Pancreas (tissue), 10 donors: ENCODE results near the gene ATP5PD. TPM values are rescaled to one million over a fixed set of nuclear protein-coding genes. Genes with fewer than 3 reads are reported as not detected.
A peak's percentile ranks its signal among the peaks of the same experiment; 100 is the strongest.

Experiments
- ATAC-seq, 4 donors: fragments of 200-7000 bp; cut with Tn5 transposase; one replicate each; pipeline versions ENCODE4 v1.8.0 to v1.9.1; 2020; ENCODE audit warnings: mild to moderate bottlenecking in 4 of 4, moderate library complexity in 4 of 4
- DNase-seq, 6 donors: peaks; one replicate each; pipeline ENCODE4 v3.0.0-alpha.2; 2020
- FAIRE-seq: peaks from 2 replicates; lab custom pipeline; 2012; peaks lifted over from hg19 to GRCh38; lab: Jason Lieb, UNC
- H3K27ac ChIP-seq, 4 donors: fragments of 200-600 bp; sonication (generic); 1 replicate in 3 of 4; 2 replicates in 1 of 4; pipeline versions ENCODE4 v1.5.0 to v1.8.0; 2020
- H3K27me3 ChIP-seq, 4 donors: fragments of 200-600 bp; one replicate each; pipeline ENCODE4 v1.8.0; 2021
- H3K36me3 ChIP-seq, 3 donors: fragments of 200-600 bp; sonication (generic) in 1 of 3; one replicate each; pipeline versions ENCODE4 v1.5.0 to v1.8.0; 2020 to 2021
- H3K4me1 ChIP-seq, 3 donors: fragments of 200-600 bp; one replicate each; pipeline ENCODE4 v1.8.0; 2021
- H3K4me3 ChIP-seq, 4 donors: fragments of 200-600 bp; sonication (generic) in 2 of 4; one replicate each; pipeline versions ENCODE4 v1.5.0 to v1.8.0; 2020 to 2021
- H3K9me3 ChIP-seq, 4 donors: fragments of 200-600 bp; one replicate each; pipeline ENCODE4 v1.8.0; 2021
- WGBS, 2 donors: extraction: QIAGEN DNeasy Blood & Tissue Kit; methylation state at CpG; one replicate each; pipeline ENCODE4 v1.1.7; 2013; 5-methylcytosine and 5-hydroxymethylcytosine counted together
- intact Hi-C, 3 donors: fragments of 100-400 bp; cut with DNase I; formaldehyde crosslinking; loops; one replicate each; pipeline versions ENCODE4 v1.11.1 to v1.14.2; 2022
- polyA plus RNA-seq, 2 donors: library from polyadenylated mRNA; stranded (reverse); fragments of 200-250 nt; gene quantifications; one replicate each; pipeline ENCODE4 v1.2.3, GENCODE V29; 2013
- total RNA-seq, 6 donors: library from RNA; stranded (reverse); fragmentation: NEBNext Ultra II Directional in 4 of 6; extraction: Animal tissue kit (Norgen Biotek cat#: 25700) in 4 of 6; gene quantifications; one replicate each; pipeline versions ENCODE4 v1.2.1 to v1.2.4, GENCODE V29; 2021 to 2023
- TF ChIP-seq, protein P1 (sequence below), 4 donors: fragments of 200-600 bp; sonication (generic) in 3 of 4; IDR thresholded peaks; one replicate each; pipeline versions ENCODE4 v1.5.0 to v1.8.0; 2021; ENCODE audit warnings: antibody characterized with exemption in 4 of 4
- donor health status: healthy with polysubstance abuse.
- donor health status: DM: no; HTN: no; CAD: no; lungs with moderate emphysema.
- donor health status: DM: no; HTN: no; CAD: no.
- donor health status: control.
- donor health status: control.
- donor health status: Bipolar disorder and iron deficiency.
- donor health status: DM: yes; HTN: yes; CAD: no.
- donor health status: DM: no; HTN: no; CAD: no.
- donor health status: DM: no; HTN: no; CAD: no.
- donor health status: DM: yes; HTN: yes; CAD: no.

ATP5PD gene
- total and polyA plus RNA-seq, 8 donors = 81.6 to 229 (median 110) TPM

DNA sequence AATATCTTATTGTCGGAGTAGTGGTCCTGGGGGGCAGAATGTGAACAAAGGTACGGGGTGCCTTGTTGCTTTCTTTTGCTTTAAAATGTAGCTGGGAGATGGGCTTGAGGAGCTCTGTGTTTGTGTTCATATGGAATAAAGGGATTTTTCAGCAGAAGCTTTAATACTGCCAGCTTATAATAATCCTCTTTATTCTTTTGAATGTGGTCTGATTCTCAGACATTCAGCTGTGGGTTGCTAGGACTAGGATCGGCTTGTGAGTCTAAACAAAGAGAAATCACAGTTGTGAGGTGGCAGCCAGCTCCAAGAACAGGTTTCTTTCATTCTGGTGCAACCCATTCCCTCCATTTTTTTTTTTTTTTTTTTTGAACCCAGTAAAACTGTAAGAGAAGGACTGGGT lies 27.1 kb downstream of the ATP5PD start:
- H3K9me3 ChIP-seq = no peaks in the 10 kb centered on the region
- no peak overlapping the region for H3K4me3 ChIP-seq
- H3K36me3 ChIP-seq = peaks cover 0 to 18% (median 3%) of the 10 kb centered on the region in 3 donors
- FAIRE-seq (no peak), DNase-seq (no peak), ATAC-seq (no peak)
- intact Hi-C loops = loop anchor here in 1 of 3 donors (10.0 kb wide), 1 partner anchor 55 kb away; no protein-coding TSS in a partner anchor
- WGBS, 2 donors = 90 to 93% methylated on average over 3 of the region's 3 CpGs
- no peaks in the 10 kb centered on the region for H3K4me1 ChIP-seq
- H3K27ac ChIP-seq = no peak overlapping the region
- H3K27me3 ChIP-seq = no peaks in the 10 kb centered on the region
- TF ChIP-seq, protein P1, sequence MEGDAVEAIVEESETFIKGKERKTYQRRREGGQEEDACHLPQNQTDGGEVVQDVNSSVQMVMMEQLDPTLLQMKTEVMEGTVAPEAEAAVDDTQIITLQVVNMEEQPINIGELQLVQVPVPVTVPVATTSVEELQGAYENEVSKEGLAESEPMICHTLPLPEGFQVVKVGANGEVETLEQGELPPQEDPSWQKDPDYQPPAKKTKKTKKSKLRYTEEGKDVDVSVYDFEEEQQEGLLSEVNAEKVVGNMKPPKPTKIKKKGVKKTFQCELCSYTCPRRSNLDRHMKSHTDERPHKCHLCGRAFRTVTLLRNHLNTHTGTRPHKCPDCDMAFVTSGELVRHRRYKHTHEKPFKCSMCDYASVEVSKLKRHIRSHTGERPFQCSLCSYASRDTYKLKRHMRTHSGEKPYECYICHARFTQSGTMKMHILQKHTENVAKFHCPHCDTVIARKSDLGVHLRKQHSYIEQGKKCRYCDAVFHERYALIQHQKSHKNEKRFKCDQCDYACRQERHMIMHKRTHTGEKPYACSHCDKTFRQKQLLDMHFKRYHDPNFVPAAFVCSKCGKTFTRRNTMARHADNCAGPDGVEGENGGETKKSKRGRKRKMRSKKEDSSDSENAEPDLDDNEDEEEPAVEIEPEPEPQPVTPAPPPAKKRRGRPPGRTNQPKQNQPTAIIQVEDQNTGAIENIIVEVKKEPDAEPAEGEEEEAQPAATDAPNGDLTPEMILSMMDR (IDR thresholded peaks at IDR 0.05) = no peak

DNA sequence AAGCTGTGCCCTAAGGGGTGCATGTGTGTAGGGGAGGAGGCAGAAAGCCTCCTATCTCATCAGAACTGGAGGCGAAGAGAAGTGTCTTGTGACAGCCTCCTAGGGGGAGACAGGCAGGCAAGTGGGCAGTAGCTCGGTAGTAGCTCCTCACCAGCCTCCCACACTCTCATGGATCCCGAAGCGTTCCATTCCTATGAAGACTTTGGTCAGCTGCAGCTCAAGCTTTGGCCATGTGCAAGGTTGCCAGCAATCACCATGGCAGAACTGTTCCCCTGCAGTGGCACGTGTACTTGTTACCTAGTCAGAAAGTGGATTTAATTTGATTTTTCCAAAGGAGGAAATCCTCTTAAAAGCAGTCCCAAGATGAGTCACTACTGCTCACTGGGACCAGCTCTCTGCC lies 27.6 kb downstream of the ATP5PD start:
- intact Hi-C loops = loop anchor here in 1 of 3 donors (10.0 kb wide), 1 partner anchor 54 kb away; no protein-coding TSS in a partner anchor
- FAIRE-seq = no peak

DNA sequence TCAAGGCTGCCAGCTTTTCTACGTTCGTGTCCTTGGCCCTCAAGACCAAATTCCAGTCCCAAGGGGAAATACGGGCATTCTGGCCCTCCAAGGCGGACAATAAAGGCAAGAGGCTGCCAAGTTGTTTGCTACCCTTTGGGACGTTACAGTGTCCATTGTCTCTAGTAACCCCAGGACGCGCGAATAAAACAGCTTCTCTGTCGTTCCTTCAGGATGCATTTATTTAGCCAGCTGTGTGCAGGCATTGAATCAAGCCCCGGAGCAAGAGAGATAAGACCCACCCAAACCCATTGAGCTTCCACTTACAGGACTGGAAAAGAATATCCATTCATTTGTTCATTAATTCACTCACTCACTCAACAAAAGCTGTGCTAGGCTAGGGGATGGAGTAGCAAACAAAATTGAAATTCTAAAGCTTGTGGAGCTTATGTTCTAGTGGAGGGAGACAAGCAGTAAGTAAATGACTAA lies 33.6 kb downstream of the ATP5PD start:
- Histone ChIP-seq H3K36me3 (no peaks in the 10 kb centered on the region), H3K9me3 (no peaks in the 10 kb centered on the region), H3K27me3 (no peaks in the 10 kb centered on the region), H3K27ac (peak overlapping the region; percentile 62 to 84 (median 72)), H3K4me3 (peak overlapping the region; percentile 71 to 91 (median 84)), H3K4me1 (peaks cover 11 to 15% (median 12%) of the 10 kb centered on the region in 3 donors)
- intact Hi-C loops = loop anchor here in 1 of 3 donors (10.0 kb wide), 1 partner anchor 48 kb away; no protein-coding TSS in a partner anchor
- no peak for ATAC-seq
- DNase-seq = no peak
- TF ChIP-seq, protein P1 (IDR thresholded peaks at IDR 0.05) = no peak
- FAIRE-seq = no peak
- 1 to 2% methylated on average over 10 of the region's 10 CpGs for WGBS, 2 donors

More for the DNA sequence above, 27.6 kb downstream of the ATP5PD start:
- DNase-seq (no peak), ATAC-seq (no peak)
- Histone ChIP-seq H3K9me3 (no peaks in the 10 kb centered on the region), H3K4me1 (no peaks in the 10 kb centered on the region), H3K4me3 (no peak overlapping the region), H3K27me3 (no peaks in the 10 kb centered on the region), H3K36me3 (peaks cover 0 to 18% (median 3%) of the 10 kb centered on the region in 3 donors), H3K27ac (no peak overlapping the region)
- 93% methylated on average over 5 of the region's 5 CpGs for WGBS, 2 donors
- TF ChIP-seq, protein P1 (IDR thresholded peaks at IDR 0.05) = no peak

DNA sequence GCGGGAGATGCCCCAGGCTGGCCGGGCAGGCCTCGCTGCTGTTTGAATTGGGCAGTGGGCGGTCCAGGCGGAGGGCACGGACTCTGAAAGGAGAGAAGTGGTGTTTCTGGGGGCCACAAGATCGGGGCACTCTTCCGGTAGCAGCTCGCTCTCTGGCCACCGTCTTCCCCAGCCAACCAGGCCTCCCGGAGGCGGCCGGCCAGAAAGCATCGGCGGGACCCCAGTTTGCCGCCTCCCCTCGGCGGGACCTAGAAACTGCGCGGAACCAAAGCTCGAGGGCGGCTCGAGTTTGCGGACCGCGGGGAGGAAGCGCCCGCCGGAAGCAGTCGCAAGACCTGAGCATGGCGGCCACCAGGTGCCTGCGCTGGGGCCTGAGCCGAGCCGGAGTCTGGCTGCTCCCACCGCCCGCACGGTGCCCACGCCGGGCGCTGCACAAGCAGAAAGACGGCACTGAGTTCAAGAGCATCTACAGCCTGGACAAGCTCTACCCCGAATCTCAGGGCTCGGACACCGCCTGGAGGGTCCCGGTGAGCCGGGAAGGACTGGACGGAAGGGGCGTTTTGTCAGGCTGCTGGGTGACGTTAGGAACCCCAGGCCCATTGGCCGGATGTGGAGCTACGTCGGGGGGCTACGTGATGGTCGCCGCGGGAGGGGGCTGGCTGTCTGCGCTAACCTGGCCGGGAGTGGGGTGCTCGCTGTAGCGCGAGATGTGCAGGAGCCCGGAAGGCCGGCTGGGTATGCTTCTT lies 34.2 kb downstream of the ATP5PD start, which contains the start of gene MRPL58:
TSS of gene MRPL58 (plus strand) at position 325 of the 746 bp plus-strand sequence. CDS start at position 342, 17 bp downstream.
- ATAC-seq (peak; percentile 93 to 97 (median 96)), DNase-seq (peak; percentile 74 to 93 (median 82)), FAIRE-seq (no peak)
- H3K27me3 ChIP-seq = no peaks in the 10 kb centered on the region
- intact Hi-C loops = loop anchor here in 1 of 3 donors (10.0 kb wide), 1 partner anchor 48 kb away; no protein-coding TSS in a partner anchor
- peak within 1 kb of the TSS; percentile 62 to 84 (median 72) for H3K27ac ChIP-seq
- H3K4me3 ChIP-seq = peak within 1 kb of the TSS; percentile 71 to 91 (median 84)
- H3K36me3 ChIP-seq = no peaks in the 10 kb centered on the region
- peaks cover 11 to 15% (median 12%) of the 10 kb centered on the region in 3 donors for H3K4me1 ChIP-seq
- WGBS, 2 donors = 0 to 1% methylated on average over 50 to 63 of the region's 63 CpGs
- no peaks in the 10 kb centered on the region for H3K9me3 ChIP-seq
- TF ChIP-seq, protein P1 (IDR thresholded peaks at IDR 0.05) = peak in 3 of 4 donors; percentile 28 to 47 (median 43)
